HG03520 (cell line): ENCODE results near the gene UPK3A.

ENCODE experiments used
- ATAC-seq: cut with Tn5 transposase; IDR thresholded peaks from one replicate; pipeline ENCODE4 v1.9.1; 2021; ENCODE audit warnings: mild to moderate bottlenecking, moderate library complexity; ENCODE audit not compliant: unreplicated experiment

UPK3A gene

DNA sequence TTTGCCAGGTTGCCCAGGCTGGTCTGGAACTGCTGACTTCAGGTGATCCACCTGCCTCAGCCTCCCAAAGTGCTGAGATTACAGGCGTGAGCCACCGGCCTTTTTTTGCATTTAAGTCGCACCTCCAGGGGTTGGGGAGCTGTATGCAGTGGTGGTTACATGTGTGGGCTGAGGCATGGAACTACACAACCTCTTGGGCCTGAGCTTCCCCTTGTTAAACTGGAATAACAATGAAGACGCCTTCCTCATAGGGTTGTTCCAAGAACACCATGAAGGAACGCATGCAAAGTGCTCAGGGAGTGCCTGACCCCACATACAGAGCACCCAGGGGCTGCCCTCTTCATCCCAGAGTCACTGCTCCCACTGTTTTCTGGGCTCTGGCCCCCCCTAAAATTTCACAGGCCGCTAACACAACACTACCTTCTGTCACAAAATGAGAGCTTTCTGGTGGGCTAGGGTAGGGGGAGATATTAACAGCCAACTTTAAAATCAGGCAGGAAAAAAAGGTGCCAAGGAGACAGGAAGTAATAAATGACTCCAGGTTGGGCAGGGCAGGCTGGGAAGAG is 23.7 kb downstream of the UPK3A start:
- ATAC-seq: no peak

DNA sequence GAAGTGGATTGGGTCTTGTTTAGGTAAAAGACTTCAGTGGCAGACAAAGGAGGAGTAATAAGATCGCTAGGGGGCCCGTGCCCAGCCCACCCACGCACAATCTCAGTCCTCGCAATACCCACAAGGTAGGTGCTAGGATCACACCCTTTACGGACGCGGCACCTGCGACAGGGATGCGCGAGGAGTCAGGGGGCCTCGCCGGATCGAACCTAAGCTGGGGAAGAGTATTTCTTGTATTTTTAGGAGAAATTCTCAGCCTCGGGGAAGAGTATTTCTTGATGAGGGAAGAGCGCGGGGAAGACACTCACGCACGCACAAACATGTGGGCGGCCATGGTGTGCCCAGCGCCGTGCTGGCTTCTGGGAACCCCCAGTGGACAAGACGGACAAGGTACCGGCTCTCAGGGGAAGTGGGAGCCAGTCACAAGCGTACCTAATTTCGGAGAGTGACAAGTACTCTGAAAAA is 24.2 kb downstream of the UPK3A start:
- ATAC-seq: no peak

DNA sequence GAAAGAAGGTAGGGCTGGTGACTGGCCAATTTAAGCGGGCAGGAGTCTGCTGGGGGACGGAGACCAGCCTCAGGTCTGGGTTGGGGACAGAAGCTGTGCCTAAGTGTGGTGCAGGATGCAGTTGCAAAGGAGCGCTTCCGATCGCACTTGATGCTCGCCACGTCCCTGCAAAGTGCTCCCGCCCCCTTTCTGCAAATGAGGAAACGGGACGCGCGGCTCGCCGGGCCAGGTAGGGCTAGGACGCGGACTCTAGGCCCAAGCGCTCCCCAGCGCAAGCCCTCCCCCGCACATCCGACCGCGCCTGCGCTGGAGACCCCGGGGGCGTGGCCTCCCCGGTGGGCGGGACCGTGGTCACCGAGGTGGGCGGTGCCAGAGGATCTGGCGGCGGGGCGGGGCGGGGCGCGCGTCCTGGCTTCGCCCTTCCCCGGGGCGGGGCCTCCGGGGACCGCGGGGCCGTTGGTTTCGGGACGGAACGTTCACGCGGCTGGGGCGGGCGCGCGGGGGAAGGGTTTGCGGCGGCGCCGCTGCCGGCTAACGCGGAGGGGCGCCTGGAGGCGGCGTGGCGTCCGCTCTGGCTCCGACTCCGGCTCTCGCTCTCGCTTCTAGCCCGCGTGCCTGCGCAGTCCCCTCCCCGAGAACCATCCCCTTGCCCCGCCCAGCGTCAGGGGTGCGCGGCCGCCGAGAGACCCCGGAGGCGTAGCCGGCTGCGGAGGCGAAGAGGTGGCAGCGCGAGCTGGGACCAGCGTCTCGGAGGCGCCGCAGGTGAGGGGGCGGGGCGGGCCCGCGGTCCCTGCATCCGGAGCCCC is 24.9 kb downstream of the UPK3A start, which contains the start of gene FAM118A:
TSS of gene FAM118A (plus strand) at position 513 of the 806 bp plus-strand sequence. CDS start 12,446 bp downstream, outside the sequence.
- ATAC-seq: peak; percentile 78

DNA sequence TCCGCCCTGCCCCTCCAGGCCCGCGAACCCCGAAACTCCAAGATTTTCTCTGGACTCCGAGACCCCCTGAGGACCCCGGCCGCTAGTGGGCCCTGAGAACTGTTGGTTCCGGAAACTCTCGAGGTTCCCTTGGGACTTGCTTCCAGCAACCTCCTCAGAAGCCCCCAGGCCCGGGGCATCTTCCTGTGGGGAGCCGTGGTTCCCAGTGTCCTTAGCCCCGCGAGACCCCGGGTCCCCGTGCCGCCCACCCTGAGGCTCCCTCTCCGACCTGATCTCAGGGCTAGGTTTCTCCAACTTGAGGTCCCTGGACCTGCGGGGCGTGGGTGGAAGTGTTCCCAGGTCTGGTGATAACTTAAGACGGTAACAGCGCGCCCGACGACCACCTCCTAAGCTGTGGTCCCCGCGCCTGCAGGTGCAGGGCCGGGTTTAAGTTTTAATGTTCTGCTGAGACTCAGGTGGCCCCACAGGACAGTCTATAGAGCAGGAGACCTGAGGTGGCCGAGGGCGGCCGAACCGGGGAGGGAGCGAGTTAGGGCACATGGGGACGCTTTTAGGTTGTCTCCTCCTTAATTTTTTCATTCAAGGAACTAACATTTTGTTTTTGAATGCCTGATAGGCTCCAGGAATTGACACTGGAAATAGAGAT is 25.7 kb downstream of the UPK3A start:
- no peak for ATAC-seq

DNA sequence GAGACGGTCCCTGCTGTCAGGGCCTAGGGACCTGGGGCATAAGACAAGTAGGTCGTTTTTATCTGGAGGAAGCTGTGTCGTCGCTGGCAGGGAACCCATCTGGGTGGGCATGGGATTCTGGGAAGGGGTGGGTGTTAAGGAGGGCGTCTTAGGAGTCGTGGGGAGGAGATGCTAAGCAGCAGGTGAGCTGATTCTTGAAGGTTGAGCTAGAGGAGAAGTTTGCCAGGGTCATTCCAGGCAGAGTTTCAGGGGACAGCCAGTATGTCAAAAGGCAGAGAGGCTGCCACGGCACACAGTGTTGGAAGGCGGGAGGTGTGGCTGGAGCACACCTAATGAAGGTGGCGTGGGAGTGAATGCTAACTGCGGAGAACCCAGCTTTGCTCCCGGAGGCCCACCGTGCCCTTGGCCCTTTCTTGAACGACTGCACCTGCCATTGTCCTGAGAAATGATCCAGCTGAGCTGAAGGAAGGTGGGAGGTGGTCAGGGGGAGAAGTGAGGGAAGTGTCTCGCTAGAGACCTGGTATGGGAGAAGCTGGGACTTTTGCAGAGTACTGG is 26.3 kb downstream of the UPK3A start:
- ATAC-seq: no peak

DNA sequence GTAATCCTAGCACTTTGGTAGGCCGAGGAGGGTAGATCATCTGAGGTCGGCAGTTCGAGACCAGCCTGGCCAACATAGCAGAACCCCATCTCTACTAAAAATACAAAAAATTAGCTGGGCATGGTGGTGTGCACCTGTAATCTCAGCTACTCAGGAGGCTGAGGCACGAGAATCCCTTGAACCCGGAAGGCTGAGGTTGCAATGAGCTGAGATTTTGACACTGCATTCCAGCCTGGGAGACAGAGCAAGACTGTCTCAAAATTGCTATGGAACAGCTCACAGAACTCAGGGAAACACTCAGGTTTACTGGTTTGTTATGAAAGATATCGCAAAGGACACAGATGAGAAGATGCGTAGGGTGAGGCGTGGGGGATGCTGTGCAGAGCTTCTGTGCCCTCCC is 27.7 kb downstream of the UPK3A start:
- no peak for ATAC-seq

DNA sequence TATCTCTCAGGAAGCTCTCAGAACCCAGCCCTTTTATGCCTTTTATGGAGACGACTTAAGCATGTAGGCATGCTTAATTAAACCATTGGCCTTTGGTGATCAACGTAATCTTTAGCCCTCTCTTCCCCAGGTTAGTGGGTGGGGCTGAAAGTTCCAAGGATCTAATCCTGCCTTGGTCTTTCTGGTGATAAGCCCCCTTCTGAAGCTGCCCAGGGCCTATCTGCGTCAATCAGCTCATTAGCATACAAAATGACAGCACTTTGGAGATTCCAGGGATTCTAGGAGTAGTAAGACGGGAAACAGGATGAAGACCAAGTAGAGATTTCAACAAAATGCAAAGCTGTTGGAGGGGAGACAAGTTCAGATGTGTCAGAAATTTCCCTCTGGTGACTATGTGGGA is 28.1 kb downstream of the UPK3A start:
- ATAC-seq: no peak

DNA sequence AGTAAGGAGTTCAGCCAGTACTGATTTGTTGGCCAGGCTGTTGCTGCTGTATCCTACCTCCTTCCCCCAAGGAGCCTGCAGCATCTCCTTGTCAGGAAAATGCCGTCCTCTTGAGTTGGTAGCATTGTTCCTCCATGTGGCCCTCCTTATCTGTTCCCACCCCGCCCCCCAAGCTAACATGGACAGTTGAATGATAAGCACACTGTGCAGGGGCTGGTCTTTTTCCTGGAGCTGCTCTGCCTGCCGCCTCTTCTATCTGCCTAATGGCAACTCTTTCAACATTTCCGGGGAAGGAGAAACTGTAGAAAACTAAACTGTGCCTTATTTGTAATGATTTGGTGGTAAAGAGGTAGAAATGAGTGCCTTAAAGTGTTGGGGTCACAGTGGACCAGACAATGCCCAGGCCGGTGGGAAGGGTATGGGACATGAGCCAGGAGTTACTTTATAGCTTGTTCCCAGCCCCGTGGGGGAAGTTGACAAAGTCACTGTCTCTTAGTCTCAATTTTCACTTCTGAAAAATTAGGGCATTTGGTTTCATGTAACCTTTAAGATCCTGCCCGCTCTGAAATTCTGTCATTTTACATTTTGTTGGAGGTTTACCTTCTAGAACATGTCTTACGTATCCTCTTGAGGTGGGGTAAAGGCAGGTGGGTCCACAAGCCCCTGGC is 29.4 kb downstream of the UPK3A start:
- ATAC-seq: no peak

DNA sequence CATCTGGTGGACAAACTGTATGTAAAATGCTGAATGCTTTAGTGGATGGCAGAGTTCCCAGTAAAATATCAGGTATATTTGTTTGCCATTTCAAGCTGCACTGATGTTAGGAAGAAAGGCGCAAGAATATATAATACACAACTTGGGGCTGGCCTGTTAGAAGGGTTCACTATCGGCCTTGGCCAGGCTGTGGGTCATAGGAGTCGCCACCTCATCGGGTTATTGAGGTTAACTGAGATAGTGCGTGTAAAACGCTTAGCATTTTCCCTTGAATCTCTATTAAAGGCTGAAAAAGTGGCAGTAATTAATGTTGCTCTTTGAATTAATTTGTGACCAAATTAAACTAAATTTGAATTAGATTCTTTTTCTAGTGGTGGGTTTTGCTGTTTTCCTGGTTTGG is 30.0 kb downstream of the UPK3A start:
- ATAC-seq: no peak

DNA sequence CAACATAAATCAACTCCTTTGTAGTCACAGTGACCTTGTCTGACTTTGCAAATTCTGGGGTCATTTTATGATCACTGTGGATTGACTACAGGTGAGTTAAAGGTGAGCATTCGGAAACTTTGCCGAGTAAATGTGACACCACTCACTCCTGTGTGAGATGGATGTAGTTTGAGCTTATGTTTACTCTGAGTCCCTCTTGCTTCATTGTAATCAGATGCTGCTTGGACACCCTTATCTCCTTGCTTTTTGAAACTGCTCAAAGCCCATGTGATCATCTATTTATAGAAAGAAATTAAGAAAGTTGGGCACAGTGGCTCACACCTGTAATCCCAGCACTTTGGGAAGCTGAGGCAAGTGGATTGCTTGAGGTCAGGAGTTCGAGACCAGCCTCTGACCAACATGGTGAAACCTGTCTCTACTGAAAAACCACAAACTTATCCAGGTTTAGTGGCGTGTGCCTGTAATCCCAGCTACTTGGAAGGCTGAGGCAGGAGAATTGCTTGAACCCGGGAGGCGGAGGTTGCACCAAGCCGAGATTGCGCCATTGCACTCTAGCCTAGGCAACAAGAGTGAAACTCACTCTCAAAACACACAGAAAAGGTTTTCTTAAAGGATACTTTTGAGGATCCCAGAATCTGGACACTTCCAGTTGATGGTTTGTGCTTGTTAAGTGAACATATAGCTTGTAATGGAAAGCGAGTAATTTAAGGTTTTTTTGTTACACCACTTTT is 32.2 kb downstream of the UPK3A start:
- no peak for ATAC-seq

DNA sequence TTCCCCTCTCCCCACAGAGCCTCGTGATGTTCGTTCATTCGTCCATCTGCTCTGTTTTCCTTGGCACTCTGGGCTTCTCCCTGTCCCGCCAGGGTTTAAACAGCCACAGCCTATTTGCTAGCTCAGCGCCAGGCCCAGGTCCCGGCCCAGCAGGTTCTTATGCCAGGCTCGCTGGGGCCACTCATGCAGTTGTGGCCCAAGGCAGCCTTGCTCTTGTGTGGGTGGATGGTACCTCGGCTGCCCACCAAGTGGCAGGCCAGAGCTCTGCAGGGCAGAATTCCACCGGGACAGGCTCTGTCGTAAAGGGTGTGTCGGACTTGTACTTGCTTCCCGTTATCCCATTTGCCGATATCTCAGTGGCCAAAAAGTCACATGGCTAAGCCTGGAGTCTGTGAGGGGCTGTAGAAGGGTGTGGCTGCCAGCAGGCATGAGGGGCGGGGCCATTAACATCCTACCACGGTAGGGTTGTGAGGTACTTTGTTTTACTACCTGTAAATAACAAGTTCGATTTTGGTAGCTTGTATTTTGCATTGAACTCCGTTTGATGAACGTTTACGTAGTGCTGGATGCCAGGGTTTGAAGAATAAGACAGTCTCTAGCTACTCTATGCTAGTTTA is 32.9 kb downstream of the UPK3A start:
- ATAC-seq: no peak

DNA sequence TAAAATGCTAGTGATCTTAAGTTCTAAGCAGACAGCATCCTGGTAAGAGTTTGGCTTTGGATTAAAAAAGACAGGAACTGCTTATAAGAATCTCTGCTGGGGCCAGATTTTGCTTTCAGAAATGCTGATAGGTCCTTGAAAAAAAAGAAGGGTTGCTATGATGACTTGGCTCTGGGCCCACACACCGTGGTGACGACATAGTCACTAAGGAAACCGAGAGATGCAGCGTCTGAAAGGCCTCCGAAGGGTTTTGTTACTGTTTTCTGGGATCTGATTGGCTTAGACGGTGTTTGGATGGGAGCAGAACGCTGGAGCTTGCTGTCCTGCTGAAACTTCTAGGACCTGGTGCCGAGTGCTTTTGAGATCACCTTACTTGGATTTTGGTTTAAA is 33.4 kb downstream of the UPK3A start:
- ATAC-seq: no peak

DNA sequence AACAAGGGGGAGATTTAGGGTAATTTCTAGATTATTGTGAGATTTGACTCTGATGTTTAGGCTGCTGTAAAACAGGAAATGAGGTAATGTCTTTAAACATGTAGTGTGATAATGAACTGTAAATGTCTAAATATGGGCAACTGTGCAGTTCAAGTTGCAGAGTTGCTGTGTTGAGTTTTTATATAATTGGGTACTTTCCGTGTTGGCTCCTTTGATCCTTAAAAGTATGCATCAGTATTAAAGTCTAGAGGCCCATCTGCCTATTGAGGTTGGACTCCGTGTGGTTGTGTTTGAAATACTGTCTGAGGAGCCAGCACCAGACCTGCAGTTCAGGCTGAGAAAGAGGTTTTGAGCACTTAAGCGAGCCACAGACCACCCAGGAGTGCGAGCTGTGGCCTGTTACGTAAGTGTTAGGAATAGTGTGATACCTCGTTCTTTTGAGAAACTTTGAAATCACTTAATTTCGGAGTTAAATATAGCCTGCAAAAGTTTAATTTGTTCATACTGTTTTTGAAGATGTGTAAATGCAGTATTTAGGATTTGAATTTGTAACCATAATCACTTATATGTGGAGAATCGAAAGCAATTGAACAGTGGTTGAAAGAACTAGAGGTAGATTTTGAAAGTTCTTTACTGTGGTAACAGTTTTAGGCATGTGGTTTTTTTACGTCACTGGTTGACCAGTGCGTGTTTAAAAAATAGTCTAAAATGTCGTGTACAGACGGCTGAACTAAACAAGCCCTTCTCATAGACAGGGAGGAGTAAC is 34.0 kb downstream of the UPK3A start:
- no peak for ATAC-seq

DNA sequence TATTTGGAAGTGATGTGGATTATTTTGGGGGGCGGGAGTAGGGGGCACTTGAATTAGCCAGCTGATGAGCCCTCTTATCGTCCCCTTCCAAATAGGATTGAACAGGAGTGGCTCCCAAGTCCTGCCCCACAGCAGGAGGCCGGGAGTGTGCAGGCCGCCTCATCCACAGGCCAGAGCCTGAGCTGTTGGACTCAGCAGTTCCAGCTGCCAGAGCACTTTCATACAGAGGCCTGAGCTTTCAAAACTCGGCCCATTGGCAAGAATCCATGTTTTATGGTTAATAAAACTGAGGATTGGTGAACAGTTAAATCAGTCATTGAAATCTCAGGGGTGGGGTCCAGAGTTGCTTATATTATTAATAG is 34.6 kb downstream of the UPK3A start:
- no peak for ATAC-seq

DNA sequence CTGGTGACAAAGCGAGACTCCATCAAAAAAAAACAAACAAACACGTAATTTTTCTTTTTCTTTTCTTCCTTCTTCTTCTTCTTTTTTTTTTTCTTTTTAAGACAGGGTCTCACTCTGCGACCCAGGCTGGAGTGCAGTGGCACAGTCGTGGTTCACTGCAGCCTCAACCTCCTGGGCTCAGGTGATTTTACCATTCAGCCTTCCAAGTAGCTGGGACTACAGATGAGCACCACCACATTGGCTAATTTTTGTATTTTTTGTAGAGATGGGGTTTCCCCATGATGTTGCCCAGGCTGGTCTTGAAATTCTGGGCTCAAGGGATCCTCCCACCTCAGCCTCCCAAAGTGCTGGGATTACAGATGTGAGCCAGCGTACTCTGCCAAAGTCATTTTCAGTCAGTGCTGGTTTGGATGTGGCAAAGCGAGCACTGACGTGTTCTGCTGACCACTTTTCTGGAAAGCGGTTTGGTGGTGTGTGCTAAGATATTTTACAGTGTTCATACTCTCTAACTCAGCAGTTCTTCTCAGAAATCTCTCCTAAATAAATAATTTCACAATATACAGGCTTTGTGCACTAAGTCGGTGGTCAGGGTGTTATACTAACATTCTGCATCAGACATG is 35.7 kb downstream of the UPK3A start:
- ATAC-seq: no peak

DNA sequence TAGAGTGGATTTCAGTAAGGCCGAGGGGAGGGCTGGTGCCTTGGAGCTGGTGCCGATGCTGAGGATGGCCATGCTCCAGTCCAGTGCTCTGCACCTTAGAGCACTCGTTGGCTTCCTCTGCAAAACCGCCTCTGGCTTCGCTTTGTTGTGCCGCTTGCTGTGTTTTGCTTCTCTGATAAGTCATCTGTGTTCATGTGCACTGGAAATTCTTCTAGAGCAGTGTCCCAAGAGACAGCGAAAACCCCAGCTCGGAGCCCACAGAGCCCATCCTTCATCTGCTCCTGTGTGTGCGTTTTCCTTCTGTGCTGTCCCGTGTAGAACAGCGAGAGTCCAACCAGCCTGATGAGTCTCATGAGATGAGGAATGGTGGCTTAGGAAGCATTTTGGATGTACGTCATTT is 37.1 kb downstream of the UPK3A start:
- ATAC-seq: no peak

DNA sequence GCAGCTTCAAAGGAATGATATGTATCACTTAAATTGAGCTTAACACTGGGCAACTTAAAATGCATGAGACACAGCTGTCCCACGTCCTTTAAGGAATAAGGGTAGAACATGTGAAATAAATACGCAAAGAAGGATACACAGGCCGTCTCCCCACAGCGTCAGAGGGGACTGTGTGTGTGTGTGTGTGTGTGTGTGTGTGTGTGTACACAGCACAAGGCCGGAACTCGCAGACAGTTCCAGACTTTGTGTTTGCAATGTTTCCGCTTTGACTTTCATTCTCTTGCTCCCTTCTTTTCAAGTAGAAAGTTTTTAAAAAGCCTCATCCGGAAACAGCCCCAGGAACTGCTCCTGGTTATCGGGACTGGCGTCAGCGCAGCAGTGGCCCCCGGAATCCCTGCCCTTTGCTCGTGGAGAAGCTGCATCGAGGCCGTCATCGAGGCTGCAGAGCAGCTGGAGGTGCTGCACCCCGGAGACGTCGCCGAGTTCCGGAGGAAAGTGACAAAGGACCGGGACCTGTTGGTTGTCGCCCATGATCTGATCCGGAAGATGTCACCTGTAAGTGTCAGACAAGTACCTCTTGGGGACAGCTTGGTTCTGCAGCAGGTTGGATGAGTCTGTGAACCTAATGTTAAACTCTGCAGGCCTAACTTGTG is 38.2 kb downstream of the UPK3A start:
- ATAC-seq: no peak

DNA sequence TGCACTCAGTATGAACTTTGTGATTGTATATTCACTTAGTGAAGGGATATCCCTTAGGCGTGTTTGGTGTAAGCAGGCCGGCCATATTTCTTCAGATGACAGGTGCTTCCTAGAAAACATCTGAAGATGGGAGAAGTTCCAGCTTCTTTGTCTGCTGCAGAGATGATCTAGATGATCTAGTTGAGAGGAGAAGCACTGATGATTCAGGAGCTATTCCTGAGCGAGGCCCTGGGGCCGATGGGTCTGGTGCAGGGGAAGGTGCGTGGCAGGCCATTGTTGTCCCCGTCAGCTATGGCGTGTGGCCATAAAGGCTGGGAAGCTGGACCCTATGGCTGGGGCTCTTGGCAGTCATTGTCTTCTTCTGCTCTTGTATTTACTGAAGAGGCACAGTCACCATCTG is 38.9 kb downstream of the UPK3A start:
- ATAC-seq: no peak

DNA sequence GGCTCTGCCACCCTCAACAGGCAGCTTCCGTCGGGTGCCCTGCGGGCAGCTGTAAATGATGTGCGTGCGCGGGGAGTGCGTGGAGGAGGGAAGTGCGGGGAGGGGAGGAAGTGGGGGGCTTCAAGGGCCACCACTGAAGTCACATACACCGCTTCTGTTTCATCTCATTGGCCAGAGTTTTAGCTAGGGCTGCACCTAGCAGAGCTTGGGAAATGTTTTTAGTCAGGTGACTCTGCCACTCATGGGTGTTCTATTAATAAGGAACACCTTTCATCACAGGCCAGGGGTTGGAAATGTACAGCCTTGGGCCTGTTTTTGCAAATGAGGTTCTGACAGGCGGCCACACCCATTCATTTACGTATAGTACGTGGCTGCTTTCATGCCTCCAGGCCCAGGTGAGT is 39.6 kb downstream of the UPK3A start:
- no peak for ATAC-seq
